ENCODE results near the gene SLC7A6.
A peak's percentile ranks its signal among the peaks of the same experiment; 100 is the strongest.

Gene SLC7A6

GRCh38 chr16:68251832-68252231, 12.5 kb upstream of the SLC7A6 start:
- H3K4me3 ChIP-seq (ENCODE audit: low read depth, low read length), result no peak overlapping the region
- DNase-seq (ENCODE audit: low read depth), result no peak

- H3K4me3 ChIP-seq (ENCODE audit: low read depth, low read length), result no peak overlapping the region
- no peak for DNase-seq (ENCODE audit: low read depth)
Measured at GRCh38 chr16:68252383-68252782, 11.9 kb upstream of the SLC7A6 start.

- no peak overlapping the region for H3K4me3 ChIP-seq (ENCODE audit: low read depth, low read length)
- no peak for DNase-seq (ENCODE audit: low read depth)
Measured at GRCh38 chr16:68253721-68254120, 10.6 kb upstream of the SLC7A6 start.

- H3K4me3 ChIP-seq (ENCODE audit: low read depth, low read length), result no peak overlapping the region
- no peak for DNase-seq (ENCODE audit: low read depth)
Measured at GRCh38 chr16:68255712-68256111, 8.6 kb upstream of the SLC7A6 start.

- DNase-seq (ENCODE audit: low read depth), result no peak
Measured at GRCh38 chr16:68257251-68257905, 6.9 kb upstream of the SLC7A6 start.

GRCh38 chr16:68257906-68258800, 6.2 kb upstream of the SLC7A6 start:
- no peak for DNase-seq (ENCODE audit: low read depth)
- H3K4me3 ChIP-seq (ENCODE audit: low read depth, low read length), result no peak overlapping the region

More at GRCh38 chr16:68257251-68257905, 6.9 kb upstream of the SLC7A6 start:
- no peak overlapping the region for H3K4me3 ChIP-seq (ENCODE audit: low read depth, low read length)

GRCh38 chr16:68259007-68259825, 5.1 kb upstream of the SLC7A6 start:
- no peak for DNase-seq (ENCODE audit: low read depth)
- H3K4me3 ChIP-seq (ENCODE audit: low read depth, low read length), result no peak overlapping the region

GRCh38 chr16:68263559-68264127, 683 bp upstream of the SLC7A6 start:
- peak overlapping the region; percentile 90 for H3K4me3 ChIP-seq (ENCODE audit: low read depth, low read length)

GRCh38 chr16:68265078-68265920, 973 bp downstream of the SLC7A6 start:
- DNase-seq (ENCODE audit: low read depth), result no peak
- peak overlapping the region; percentile 90 for H3K4me3 ChIP-seq (ENCODE audit: low read depth, low read length)

More at GRCh38 chr16:68263559-68264127, 683 bp upstream of the SLC7A6 start:
- no peak for DNase-seq (ENCODE audit: low read depth)

GRCh38 chr16:68267612-68268405, 3.5 kb downstream of the SLC7A6 start:
- DNase-seq (ENCODE audit: low read depth), result no peak
- H3K4me3 ChIP-seq (ENCODE audit: low read depth, low read length), result no peak overlapping the region

GRCh38 chr16:68269793-68270192, 5.5 kb downstream of the SLC7A6 start:
- H3K4me3 ChIP-seq (ENCODE audit: low read depth, low read length), result no peak overlapping the region
- DNase-seq (ENCODE audit: low read depth), result no peak

GRCh38 chr16:68270353-68270752, 6.0 kb downstream of the SLC7A6 start:
- no peak for DNase-seq (ENCODE audit: low read depth)
- no peak overlapping the region for H3K4me3 ChIP-seq (ENCODE audit: low read depth, low read length)

- no peak for DNase-seq (ENCODE audit: low read depth)
- H3K4me3 ChIP-seq (ENCODE audit: low read depth, low read length), result no peak overlapping the region
Measured at GRCh38 chr16:68272507-68273209, 8.3 kb downstream of the SLC7A6 start.

- DNase-seq (ENCODE audit: low read depth), result no peak
- no peak overlapping the region for H3K4me3 ChIP-seq (ENCODE audit: low read depth, low read length)
Measured at GRCh38 chr16:68273459-68273858, 9.1 kb downstream of the SLC7A6 start.

- DNase-seq (ENCODE audit: low read depth), result no peak
- no peak overlapping the region for H3K4me3 ChIP-seq (ENCODE audit: low read depth, low read length)
Measured at GRCh38 chr16:68273896-68274295, 9.6 kb downstream of the SLC7A6 start.

GRCh38 chr16:68274441-68274840, 10.1 kb downstream of the SLC7A6 start:
- H3K4me3 ChIP-seq (ENCODE audit: low read depth, low read length), result no peak overlapping the region
- DNase-seq (ENCODE audit: low read depth), result no peak

- DNase-seq (ENCODE audit: low read depth), result no peak
- H3K4me3 ChIP-seq (ENCODE audit: low read depth, low read length), result no peak overlapping the region
Measured at GRCh38 chr16:68275611-68276191, 11.4 kb downstream of the SLC7A6 start.

Measured in skeletal muscle cell (primary cell).